Dermis microvascular lymphatic vessel endothelial cell (primary cell): ENCODE data around the gene CCDC184. TPM values are rescaled to one million over a fixed set of nuclear protein-coding genes. Genes with fewer than 3 reads are reported as not detected.
"Not testable (repeated sequence)": the region's sequence is repeated elsewhere in the genome, so short reads cannot be mapped to it uniquely, and the experiment has no call there.

Experiments
- DNase-seq, 2 donors: peaks; one replicate each; pipeline versions ENCODE4 v3.0.0 to v3.0.0-alpha.2; 2010; ENCODE audit warnings: low read depth in 2 of 2
- total RNA-seq: library from RNA; depleted of rRNA; stranded (reverse); fragments of >200 nt; gene quantifications from 2 replicates; pipeline ENCODE4 v1.2.1, GENCODE V29; 2014

Gene CCDC184
- total RNA-seq, result under 0.01 TPM in 1 of 2 replicates, not detected in the other

DNA sequence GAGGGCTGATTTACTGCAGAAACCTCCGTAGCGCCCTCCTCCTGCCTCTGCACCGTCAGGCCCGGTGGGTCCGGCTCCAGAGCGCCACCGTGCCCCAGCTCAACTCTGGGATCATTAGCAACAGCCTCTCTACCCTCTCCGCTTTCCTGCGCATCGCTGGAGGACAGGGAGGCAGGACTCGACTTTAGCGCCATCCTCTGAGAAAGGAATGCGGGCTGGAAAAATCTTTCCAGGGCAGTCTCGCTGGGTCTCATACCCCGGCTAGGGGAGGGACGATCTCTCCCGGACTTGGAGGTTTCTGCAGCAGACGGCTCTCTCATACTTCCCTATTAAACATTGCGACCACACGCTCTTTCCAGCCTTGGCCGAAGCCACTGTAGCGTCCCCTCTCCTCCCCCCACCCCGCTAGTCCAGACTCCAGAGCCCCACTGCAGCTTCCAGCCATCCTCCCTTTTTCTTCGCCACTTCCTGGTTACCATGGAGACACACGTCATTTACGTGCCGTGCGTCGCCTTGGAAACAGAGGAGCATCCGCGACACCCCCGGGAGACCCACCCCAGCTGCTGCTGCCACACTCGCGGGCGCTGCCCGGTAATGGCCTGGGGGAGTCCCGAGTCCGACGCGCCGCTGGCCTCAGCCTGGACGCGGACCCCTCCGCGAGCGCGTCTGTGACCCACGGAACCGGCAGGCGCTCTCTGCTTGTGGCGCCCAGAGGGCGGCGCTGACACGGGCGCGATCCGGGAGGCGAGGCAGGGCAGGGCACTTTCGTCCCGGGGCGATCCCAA lies at the start of gene CCDC184:
Gene CCDC184, plus strand, starts transcription at position 554 of the 785 bp plus-strand sequence. CDS start 479 bp downstream, outside the sequence.
- DNase-seq, result peak in 1 of 2 donors; percentile 61

DNA sequence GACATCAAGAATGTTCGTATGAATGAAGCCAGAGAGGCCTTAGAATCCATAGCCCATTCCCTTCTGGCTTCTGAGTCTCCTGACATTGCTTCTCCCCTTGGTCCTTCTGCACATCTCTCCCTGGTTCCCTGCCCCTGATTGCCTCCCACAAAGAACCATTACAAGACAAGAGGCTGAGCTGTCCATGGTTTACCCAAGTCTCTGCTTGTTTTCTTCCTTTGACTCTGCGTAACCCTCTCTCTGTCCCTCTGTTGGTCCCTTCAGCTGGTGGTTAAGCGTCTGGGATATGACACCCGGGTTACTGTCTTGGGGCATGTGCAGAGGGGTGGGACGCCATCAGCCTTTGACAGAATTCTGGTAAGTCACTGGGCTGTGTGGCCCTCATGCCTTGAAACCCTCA lies 48.4 kb upstream of the CCDC184 start:
- DNase-seq, result no peak

GRCh38 chr12:48142818-48143674 lies 40.4 kb upstream of the CCDC184 start:
- no peak for DNase-seq

GRCh38 chr12:48143898-48144297 lies 39.5 kb upstream of the CCDC184 start:
- DNase-seq, result no peak

DNA sequence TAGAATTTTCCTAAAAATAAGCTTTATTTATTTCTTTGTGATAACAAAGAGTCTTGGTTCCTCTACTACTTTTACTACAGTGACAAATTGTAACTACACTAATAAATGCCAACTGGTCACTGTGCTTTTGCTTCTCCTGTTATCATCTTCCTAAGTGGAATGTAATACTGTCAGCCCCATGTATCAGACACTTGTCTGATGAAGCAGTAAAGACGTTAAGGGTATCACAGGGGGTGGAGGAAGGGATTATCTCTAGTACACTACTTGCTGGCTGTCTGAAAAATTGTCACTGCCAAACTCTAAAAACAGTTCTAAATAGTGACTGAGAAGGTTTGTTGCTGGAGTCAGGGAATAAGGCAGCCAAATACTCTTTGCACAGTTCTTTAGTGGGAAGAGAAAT lies 37.5 kb upstream of the CCDC184 start:
- DNase-seq, result no peak

DNA sequence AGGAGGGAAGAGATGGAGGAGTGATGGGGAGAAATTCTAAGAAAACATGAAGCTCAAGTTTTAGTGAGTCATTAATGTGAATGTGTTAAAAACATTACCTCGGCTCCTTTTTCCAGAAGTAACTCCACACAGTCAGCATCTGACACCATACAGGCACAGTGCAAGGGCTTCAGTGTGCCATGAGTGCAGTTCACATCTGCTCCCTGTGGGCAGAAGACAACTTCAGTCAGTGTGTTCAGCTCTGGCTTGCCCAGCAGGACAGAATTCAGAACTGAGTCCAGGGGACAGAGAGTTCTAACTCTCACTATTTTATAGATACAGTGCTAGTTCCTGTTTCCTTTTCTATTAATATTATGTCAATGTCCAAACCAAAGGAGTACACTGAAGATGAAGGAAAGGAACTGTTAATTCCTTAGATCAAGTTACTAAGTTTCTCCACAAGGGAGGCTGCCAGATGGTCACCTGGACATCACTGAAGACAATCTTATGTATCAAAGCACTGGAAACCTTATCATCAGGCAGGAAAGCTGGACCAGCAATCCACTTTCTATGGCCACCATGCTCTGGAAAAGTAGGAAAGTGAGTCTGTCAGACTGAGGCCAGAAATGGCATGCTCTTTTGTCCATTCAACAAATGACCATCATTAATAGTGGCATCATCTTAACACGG lies 32.2 kb upstream of the CCDC184 start:
- DNase-seq, result no peak

DNA sequence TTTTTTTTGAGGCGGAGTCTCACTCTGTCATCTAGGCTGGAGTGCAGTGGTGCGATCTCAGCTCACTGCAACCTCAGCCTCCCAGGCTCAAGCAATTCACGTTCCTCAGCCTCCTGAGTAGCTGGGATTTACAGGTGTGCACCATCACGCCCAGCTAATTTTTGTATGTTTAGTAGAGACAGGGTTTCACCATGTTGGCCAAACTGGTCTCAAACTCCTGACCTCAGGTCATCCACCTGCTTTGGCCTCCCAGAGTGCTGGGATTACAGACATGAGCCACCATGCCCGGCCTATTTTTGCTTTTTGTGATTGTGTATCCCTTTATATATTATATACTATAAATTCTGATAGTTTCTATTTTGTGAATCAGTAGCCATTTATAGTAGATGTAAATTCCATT lies 27.7 kb upstream of the CCDC184 start:
- DNase-seq, result not testable (repeated sequence)

DNA sequence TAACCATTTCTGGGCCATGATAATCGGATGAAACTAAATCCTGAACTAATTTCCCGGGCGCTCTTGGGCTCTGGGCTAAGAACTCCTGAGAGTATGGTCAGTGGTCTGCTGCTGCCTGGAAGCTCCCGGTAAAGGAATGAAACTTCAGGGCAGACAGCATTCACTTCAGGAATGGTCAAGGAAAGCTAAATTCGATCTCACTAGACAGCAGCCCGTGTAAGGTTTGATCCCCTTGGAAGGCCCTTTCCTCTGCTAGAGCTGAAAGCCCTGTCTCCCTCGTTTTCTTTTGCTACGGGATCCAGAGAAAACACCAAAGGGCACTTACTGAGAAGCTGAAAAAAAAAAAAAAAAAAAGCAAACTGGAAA lies 26.8 kb upstream of the CCDC184 start:
- DNase-seq, result no peak

DNA sequence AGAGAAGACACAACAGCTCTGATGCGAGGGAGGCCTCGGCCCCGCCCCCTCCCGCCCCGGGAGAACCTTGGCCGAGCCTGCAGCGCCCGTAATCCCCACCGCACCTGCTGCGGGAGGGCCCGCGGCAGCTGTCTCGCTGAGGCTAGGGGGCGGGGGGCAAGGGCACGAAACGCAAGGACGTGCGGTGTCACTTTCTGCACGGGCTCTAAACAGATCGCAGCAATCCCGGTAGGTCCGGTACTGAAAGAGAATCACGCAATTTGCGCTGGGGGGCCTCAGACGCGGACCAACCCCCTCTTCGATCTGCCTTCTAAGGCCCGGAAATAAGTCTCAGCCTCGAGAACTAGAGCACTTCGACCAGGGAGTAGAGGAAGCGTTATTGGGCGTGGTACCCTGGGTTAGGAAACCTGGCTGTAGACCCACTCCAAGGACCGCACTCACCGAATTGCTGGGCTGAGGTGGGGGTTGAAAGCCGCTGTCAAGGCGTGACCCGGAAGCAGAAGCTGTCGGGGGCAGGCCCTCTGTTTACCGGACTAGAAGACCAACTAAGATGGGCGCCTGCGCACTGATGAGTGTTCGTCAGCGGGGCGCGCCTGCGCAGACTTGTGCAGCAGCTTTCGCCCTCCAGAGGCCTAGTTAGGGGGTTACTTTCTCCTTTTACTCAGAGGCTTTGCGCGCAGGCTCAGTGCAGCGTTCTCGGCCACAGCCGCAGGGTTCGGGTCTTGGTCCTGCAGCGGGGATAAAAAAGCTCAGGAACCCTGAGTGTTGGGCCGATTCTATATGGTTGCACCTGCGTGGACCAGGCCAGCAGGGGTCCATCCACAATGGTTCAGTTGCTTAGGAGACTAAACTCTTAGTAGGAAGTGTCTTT lies 26.2 kb upstream of the CCDC184 start, which contains the start of gene ASB8:
Gene ASB8, minus strand, starts transcription at position 498 of the 871 bp plus-strand sequence. CDS start 4,019 bp downstream, outside the sequence.
- DNase-seq, result peak; percentile 96 to 99

DNA sequence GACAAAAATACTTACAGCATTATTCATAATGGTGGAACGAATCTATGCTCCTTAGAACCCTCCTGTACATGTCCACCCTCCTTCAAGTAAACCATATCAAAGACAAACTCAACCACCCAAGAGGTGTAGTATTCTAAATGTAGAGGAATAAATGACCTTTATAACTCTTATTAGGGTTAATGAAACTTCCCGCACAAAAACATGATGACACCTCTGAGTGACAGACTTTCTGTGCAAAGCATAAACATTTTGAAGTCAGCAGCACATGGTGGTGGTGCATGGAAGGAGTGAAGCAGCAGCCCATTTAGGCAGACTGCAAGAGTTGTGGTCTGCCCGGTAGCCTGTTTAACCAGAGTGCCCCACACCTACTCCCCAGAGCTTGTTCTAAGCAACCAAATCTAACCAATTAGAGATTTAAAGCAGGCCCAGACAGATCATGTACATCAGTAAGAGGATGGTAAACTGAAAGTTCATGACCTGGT lies 25.5 kb upstream of the CCDC184 start:
- DNase-seq, result no peak

- no peak for DNase-seq
Measured at GRCh38 chr12:48160046-48160445, 23.4 kb upstream of the CCDC184 start.

GRCh38 chr12:48160807-48161206 lies 22.6 kb upstream of the CCDC184 start:
- DNase-seq, result peak in 1 of 2 donors; percentile 50

DNA sequence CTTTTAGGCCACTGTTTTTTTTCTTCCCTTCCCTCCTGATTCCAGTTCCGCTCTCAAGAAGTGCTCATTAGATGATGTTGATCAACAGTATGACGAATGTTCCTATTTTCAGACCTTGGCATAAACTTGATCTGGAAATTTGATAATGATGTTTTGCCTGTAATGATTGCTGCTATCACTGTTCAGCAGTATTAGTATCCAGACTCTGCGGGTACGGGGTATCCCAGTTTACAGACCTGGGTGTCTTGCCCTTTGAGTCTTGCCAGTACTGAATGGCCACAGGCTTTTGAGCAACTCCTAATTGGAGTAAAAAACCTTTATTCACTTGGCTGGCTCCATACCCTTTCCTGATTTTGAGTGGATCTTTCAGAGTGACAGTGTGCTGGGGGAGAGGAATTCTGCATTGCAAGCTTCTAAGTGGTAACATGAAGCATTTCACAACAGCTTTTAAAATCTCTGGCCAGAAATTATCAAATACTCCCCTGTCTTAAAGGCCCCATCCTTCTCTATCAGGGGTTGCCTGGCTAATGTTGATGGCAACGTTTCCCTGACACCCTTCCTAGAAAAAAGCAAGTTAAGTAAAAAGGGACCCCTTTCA lies 20.2 kb upstream of the CCDC184 start:
- no peak for DNase-seq

- DNase-seq, result no peak
Measured at GRCh38 chr12:48164451-48164850, 19.0 kb upstream of the CCDC184 start.

- DNase-seq, result peak; percentile 67 to 72
Measured at GRCh38 chr12:48165089-48165981, 18.1 kb upstream of the CCDC184 start.

DNA sequence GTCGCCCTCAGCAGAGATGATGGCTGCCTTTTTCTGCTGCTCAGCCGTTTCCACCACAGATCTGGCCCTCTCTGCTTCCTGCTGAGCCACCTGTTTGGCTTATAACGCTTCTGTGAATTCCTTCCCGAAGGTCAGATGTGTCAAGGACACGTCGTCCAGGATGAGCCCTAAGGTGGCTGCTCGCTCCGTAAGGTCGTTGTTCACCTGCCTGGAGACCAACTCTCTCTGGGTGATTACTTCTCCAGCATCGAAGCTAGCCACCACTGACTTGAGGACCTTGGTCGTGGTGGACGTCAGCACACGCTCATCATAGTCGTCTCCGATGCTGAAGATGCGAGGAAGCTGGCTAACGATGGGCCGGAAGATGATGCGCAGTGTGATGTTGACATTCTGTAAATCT lies 14.4 kb upstream of the CCDC184 start:
- no peak for DNase-seq

DNA sequence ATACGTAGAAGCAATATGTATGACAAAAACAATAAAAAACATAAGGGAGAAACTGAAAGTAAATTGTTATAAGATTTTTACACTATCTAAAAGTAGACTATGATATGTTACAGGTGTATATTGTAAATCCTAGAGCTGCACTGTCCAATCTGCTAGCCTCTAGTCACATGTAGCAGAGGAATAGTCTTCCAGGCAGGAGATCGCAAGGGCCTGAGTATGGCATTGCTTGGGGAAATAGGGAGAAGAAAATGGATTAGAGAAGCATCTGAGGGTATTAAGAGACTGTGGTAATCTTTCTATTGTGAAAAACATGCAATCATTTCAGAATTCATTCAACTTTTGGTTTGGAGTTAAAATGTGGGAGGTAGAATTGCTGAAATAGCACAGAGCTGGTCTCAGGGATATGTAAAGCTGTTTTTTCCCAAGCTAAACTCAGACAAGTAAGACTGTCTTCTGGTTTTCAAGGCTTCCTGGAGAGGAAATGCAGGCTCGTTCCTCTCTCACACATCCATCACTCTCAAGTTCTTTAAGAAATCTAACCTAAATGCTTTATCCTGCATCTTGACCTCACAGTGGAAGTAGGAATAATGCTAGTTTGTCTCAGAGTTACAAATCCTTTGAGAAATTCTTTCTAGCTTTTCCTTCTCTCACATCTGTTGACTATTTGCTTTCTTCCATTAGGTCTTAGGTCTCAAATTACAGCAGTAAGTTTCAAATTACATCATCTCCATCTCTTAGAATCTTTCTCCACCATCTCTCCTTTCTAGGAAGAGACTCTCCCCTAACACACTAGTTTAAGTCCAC lies 7.6 kb upstream of the CCDC184 start:
- no peak for DNase-seq

GRCh38 chr12:48176417-48176751 lies 7.1 kb upstream of the CCDC184 start:
- DNase-seq, result no peak

- DNase-seq, result no peak
Measured at GRCh38 chr12:48177982-48178381, 5.5 kb upstream of the CCDC184 start.
